ENCODE results near the gene VIT.

The VIT gene

GRCh38 chr2:36783246-36783645 lies 86.7 kb downstream of the VIT start:
- no peak for DNase-seq (ENCODE audit: insufficient read length, low spot score)
- no peak for FAIRE-seq
- TF ChIP-seq PAX5 (IDR thresholded peaks at IDR 0.05; ENCODE audit: insufficient read depth, low read length, severe bottlenecking) (no peak), POLR2A (IDR thresholded peaks at IDR 0.05; ENCODE audit: low read depth, low read length) (no peak), POLR2AphosphoS5 (IDR thresholded peaks at IDR 0.05; ENCODE audit: low read depth, low read length) (no peak), TAF1 (IDR thresholded peaks at IDR 0.05; ENCODE audit: low read depth, low read length) (no peak), SPI1 (IDR thresholded peaks at IDR 0.05; ENCODE audit: low read depth, low read length) (no peak), POU2F2 (IDR thresholded peaks at IDR 0.05; ENCODE audit: low read depth, low read length) (no peak)

- FAIRE-seq (peak; percentile 85), DNase-seq (ENCODE audit: insufficient read length, low spot score) (peak; percentile 40)
- TF ChIP-seq SPI1 (IDR thresholded peaks at IDR 0.05; ENCODE audit: low read depth, low read length) (no peak), POLR2AphosphoS5 (IDR thresholded peaks at IDR 0.05; ENCODE audit: low read depth, low read length) (no peak), POLR2A (IDR thresholded peaks at IDR 0.05; ENCODE audit: low read depth, low read length) (no peak), POU2F2 (IDR thresholded peaks at IDR 0.05; ENCODE audit: low read depth, low read length) (no peak), TAF1 (IDR thresholded peaks at IDR 0.05; ENCODE audit: low read depth, low read length) (no peak), PAX5 (IDR thresholded peaks at IDR 0.05; ENCODE audit: insufficient read depth, low read length, severe bottlenecking) (no peak)
Measured at GRCh38 chr2:36785179-36785795, 88.8 kb downstream of the VIT start.

GRCh38 chr2:36789181-36789804 lies 92.8 kb downstream of the VIT start:
- TF ChIP-seq SPI1 (IDR thresholded peaks at IDR 0.05; ENCODE audit: low read depth, low read length) (peak; percentile 36; the same call in 1 of the 2 replicates), TAF1 (IDR thresholded peaks at IDR 0.05; ENCODE audit: low read depth, low read length) (no peak)
- no peak for DNase-seq (ENCODE audit: insufficient read length, low spot score)
- FAIRE-seq, result no peak

- no peak for TF ChIP-seq POLR2A (IDR thresholded peaks at IDR 0.05; ENCODE audit: low read depth, low read length)
- no peak for TF ChIP-seq SPI1 (IDR thresholded peaks at IDR 0.05; ENCODE audit: low read depth, low read length)
- no peak for TF ChIP-seq POLR2AphosphoS5 (IDR thresholded peaks at IDR 0.05; ENCODE audit: low read depth, low read length)
- no peak for TF ChIP-seq TAF1 (IDR thresholded peaks at IDR 0.05; ENCODE audit: low read depth, low read length)
- DNase-seq (ENCODE audit: insufficient read length, low spot score), result no peak
- no peak for FAIRE-seq
Measured at GRCh38 chr2:36792951-36793350, 96.4 kb downstream of the VIT start.

- FAIRE-seq (no peak), DNase-seq (ENCODE audit: insufficient read length, low spot score) (no peak)
- TF ChIP-seq POLR2A (IDR thresholded peaks at IDR 0.05; ENCODE audit: low read depth, low read length) (no peak), PAX5 (IDR thresholded peaks at IDR 0.05; ENCODE audit: insufficient read depth, low read length, severe bottlenecking) (no peak), SPI1 (IDR thresholded peaks at IDR 0.05; ENCODE audit: low read depth, low read length) (no peak), TAF1 (IDR thresholded peaks at IDR 0.05; ENCODE audit: low read depth, low read length) (no peak), POU2F2 (IDR thresholded peaks at IDR 0.05; ENCODE audit: low read depth, low read length) (no peak), POLR2AphosphoS5 (IDR thresholded peaks at IDR 0.05; ENCODE audit: low read depth, low read length) (no peak)
Measured at GRCh38 chr2:36797324-36798070, 101.0 kb downstream of the VIT start.

GRCh38 chr2:36798724-36799123 lies 102.2 kb downstream of the VIT start:
- no peak for FAIRE-seq
- TF ChIP-seq POLR2AphosphoS5 (IDR thresholded peaks at IDR 0.05; ENCODE audit: low read depth, low read length), result no peak
- no peak for TF ChIP-seq POLR2A (IDR thresholded peaks at IDR 0.05; ENCODE audit: low read depth, low read length)
- TF ChIP-seq SPI1 (IDR thresholded peaks at IDR 0.05; ENCODE audit: low read depth, low read length), result no peak
- no peak for TF ChIP-seq POU2F2 (IDR thresholded peaks at IDR 0.05; ENCODE audit: low read depth, low read length)
- TF ChIP-seq TAF1 (IDR thresholded peaks at IDR 0.05; ENCODE audit: low read depth, low read length), result no peak
- no peak for DNase-seq (ENCODE audit: insufficient read length, low spot score)

GRCh38 chr2:36800381-36800780 lies 103.9 kb downstream of the VIT start:
- no peak for FAIRE-seq
- TF ChIP-seq POLR2A (IDR thresholded peaks at IDR 0.05; ENCODE audit: low read depth, low read length) (no peak), POLR2AphosphoS5 (IDR thresholded peaks at IDR 0.05; ENCODE audit: low read depth, low read length) (no peak), TAF1 (IDR thresholded peaks at IDR 0.05; ENCODE audit: low read depth, low read length) (no peak), POU2F2 (IDR thresholded peaks at IDR 0.05; ENCODE audit: low read depth, low read length) (no peak), PAX5 (IDR thresholded peaks at IDR 0.05; ENCODE audit: insufficient read depth, low read length, severe bottlenecking) (no peak), SPI1 (IDR thresholded peaks at IDR 0.05; ENCODE audit: low read depth, low read length) (no peak)
- DNase-seq (ENCODE audit: insufficient read length, low spot score), result no peak

GRCh38 chr2:36801088-36801487 lies 104.6 kb downstream of the VIT start:
- FAIRE-seq (no peak), DNase-seq (ENCODE audit: insufficient read length, low spot score) (no peak)
- TF ChIP-seq PAX5 (IDR thresholded peaks at IDR 0.05; ENCODE audit: insufficient read depth, low read length, severe bottlenecking), result no peak
- no peak for TF ChIP-seq POLR2AphosphoS5 (IDR thresholded peaks at IDR 0.05; ENCODE audit: low read depth, low read length)
- no peak for TF ChIP-seq POLR2A (IDR thresholded peaks at IDR 0.05; ENCODE audit: low read depth, low read length)
- TF ChIP-seq POU2F2 (IDR thresholded peaks at IDR 0.05; ENCODE audit: low read depth, low read length), result no peak
- TF ChIP-seq SPI1 (IDR thresholded peaks at IDR 0.05; ENCODE audit: low read depth, low read length), result no peak
- no peak for TF ChIP-seq TAF1 (IDR thresholded peaks at IDR 0.05; ENCODE audit: low read depth, low read length)

GRCh38 chr2:36802952-36803351 lies 106.4 kb downstream of the VIT start:
- DNase-seq (ENCODE audit: insufficient read length, low spot score), result no peak
- no peak for FAIRE-seq
- no peak for TF ChIP-seq POU2F2 (IDR thresholded peaks at IDR 0.05; ENCODE audit: low read depth, low read length)
- TF ChIP-seq SPI1 (IDR thresholded peaks at IDR 0.05; ENCODE audit: low read depth, low read length), result no peak
- TF ChIP-seq PAX5 (IDR thresholded peaks at IDR 0.05; ENCODE audit: insufficient read depth, low read length, severe bottlenecking), result no peak
- TF ChIP-seq POLR2AphosphoS5 (IDR thresholded peaks at IDR 0.05; ENCODE audit: low read depth, low read length), result no peak
- TF ChIP-seq TAF1 (IDR thresholded peaks at IDR 0.05; ENCODE audit: low read depth, low read length), result no peak
- TF ChIP-seq POLR2A (IDR thresholded peaks at IDR 0.05; ENCODE audit: low read depth, low read length), result no peak

All from GM12891 (cell line).